Ascending aorta (tissue), 2 donors: Measurements from ENCODE around the gene IAH1. TPM values are rescaled to one million over a fixed set of nuclear protein-coding genes. Genes with fewer than 3 reads are reported as not detected.

Experiments used
- DNase-seq, 2 donors: peaks; one replicate each; pipeline ENCODE4 v3.0.0-alpha.2; 2019; ENCODE audit warnings: low spot score in 2 of 2
- H3K27ac ChIP-seq, 2 donors: fragments of 200-600 bp; sonication (generic); one replicate each; pipeline ENCODE4 v1.5.1; 2016 to 2017; ENCODE audit warnings: mild to moderate bottlenecking in 1 of 2
- H3K27me3 ChIP-seq: fragments of 200-600 bp; sonication (generic); one replicate; pipeline ENCODE4 v1.5.1; 2017
- H3K36me3 ChIP-seq, 2 donors: fragments of 200-600 bp; sonication (generic); one replicate each; pipeline ENCODE4 v1.5.1; 2016
- H3K4me1 ChIP-seq, 2 donors: fragments of 200-600 bp; sonication (generic); one replicate each; pipeline ENCODE4 v1.5.1; 2016 to 2017; ENCODE audit warnings: mild to moderate bottlenecking in 1 of 2
- H3K4me3 ChIP-seq, 2 donors: fragments of 200-600 bp; sonication (generic); one replicate each; pipeline ENCODE4 v1.5.1; 2016 to 2017; ENCODE audit warnings: mild to moderate bottlenecking in 1 of 2
- H3K9me3 ChIP-seq, 2 donors: fragments of 200-600 bp; sonication (generic); one replicate each; pipeline ENCODE4 v1.5.1; 2016
- intact Hi-C: fragments of 100-400 bp; cut with DNase I; formaldehyde crosslinking; loops from one replicate; pipeline ENCODE4 v1.15.1; 2023
- total RNA-seq: library from RNA; depleted of rRNA; stranded (reverse); fragments of >200 nt; gene quantifications from one replicate; pipeline ENCODE4 v1.1.0, GENCODE V29; 2016
- TF ChIP-seq, protein P1 (sequence below), 3 experiments: fragments of 200-600 bp in 2 of 3; fragments of 450-650 bp in 1 of 3; sonication (generic) in 2 of 3; IDR thresholded peaks; one replicate each; pipeline ENCODE4 v1.5.1; 2016 to 2019; ENCODE audit warnings: antibody characterized with exemption in 3 of 3, mild to moderate bottlenecking in 1 of 3, moderate library complexity in 1 of 3

Gene IAH1
- total RNA-seq, 1 donor from 2014 or later, result 86.0 TPM

DNA sequence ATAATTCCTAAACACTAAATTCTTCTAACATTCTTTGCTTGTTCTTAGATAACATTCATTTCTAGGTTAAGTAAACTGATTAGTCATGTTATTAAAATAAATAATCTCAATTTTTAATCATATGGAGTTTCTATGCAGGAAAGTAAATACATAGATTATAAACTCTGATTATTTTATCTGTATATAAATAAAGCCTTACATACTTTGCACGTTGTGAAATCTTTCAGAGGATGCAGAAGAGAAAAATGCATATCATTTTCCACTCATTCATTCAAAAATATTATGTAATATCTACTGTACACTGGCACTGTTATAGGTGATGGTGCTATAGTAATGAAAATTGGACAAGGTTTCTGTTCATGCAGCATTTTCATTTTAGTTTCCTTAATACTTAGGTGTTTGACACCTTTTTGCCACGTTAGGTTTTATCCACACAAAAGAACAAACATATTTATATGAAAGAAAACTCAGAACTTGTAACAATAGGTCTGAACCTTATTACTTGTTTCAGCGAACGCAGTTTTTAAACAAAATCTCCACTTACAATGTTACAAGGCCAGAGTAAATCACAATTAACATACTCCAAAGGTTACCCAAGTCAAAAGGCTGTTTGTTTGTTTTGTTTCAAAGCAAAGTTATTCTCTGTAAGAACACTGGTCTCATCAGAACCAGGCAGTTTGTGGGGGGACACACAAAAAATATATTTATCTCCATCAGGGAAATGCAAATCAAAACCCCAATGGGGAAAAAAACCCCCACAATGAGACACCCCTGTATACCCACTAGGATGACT, 53.8 kb downstream of the IAH1 start:
- Histone ChIP-seq H3K9me3 (no peaks in the 10 kb centered on the region), H3K36me3 (peaks cover 29 to 40% of the 10 kb centered on the region in 2 donors), H3K27me3 (no peaks in the 10 kb centered on the region), H3K4me3 (no peak overlapping the region), H3K4me1 (no peaks in the 10 kb centered on the region), H3K27ac (no peak overlapping the region)
- intact Hi-C loops, result no loop called here
- DNase-seq, result no peak
- TF ChIP-seq, protein P1, sequence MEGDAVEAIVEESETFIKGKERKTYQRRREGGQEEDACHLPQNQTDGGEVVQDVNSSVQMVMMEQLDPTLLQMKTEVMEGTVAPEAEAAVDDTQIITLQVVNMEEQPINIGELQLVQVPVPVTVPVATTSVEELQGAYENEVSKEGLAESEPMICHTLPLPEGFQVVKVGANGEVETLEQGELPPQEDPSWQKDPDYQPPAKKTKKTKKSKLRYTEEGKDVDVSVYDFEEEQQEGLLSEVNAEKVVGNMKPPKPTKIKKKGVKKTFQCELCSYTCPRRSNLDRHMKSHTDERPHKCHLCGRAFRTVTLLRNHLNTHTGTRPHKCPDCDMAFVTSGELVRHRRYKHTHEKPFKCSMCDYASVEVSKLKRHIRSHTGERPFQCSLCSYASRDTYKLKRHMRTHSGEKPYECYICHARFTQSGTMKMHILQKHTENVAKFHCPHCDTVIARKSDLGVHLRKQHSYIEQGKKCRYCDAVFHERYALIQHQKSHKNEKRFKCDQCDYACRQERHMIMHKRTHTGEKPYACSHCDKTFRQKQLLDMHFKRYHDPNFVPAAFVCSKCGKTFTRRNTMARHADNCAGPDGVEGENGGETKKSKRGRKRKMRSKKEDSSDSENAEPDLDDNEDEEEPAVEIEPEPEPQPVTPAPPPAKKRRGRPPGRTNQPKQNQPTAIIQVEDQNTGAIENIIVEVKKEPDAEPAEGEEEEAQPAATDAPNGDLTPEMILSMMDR (IDR thresholded peaks at IDR 0.05), result no peak

- intact Hi-C loops, result no loop called here
- DNase-seq, result no peak
- TF ChIP-seq, protein P1 (IDR thresholded peaks at IDR 0.05), result no peak
- Histone ChIP-seq H3K4me3 (no peak overlapping the region), H3K4me1 (peaks cover 0 to 3% of the 10 kb centered on the region in 2 donors), H3K27me3 (no peaks in the 10 kb centered on the region), H3K36me3 (peaks cover 5 to 30% of the 10 kb centered on the region in 2 donors), H3K9me3 (no peaks in the 10 kb centered on the region), H3K27ac (no peak overlapping the region)
Measured at GRCh38 chr2:9532421-9532820, 58.1 kb downstream of the IAH1 start.

DNA sequence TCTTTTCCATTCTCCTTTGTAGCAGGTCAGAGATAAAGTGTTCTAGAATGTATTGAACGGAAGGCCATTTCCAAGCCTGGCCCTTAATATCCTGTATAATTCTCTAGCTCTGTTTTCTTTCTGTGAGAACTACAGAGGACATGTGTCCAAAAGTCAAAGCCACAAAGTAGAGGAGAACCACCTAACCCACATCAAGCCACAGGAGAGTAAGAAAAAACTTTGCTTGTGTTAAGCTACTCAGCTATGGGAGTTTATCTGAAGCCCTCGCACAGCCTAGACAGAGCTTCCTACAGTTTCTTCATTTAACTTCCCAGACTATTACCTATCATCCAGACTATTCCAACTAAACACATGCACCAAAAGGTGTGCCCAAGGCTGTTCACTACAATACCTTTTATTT, 59.3 kb downstream of the IAH1 start:
- peaks cover 0 to 5% of the 10 kb centered on the region in 2 donors for H3K4me1 ChIP-seq
- H3K27ac ChIP-seq, result no peak overlapping the region
- H3K4me3 ChIP-seq, result no peak overlapping the region
- H3K27me3 ChIP-seq, result no peaks in the 10 kb centered on the region
- H3K36me3 ChIP-seq, result peaks cover 5 to 30% of the 10 kb centered on the region in 2 donors
- no peak for DNase-seq
- TF ChIP-seq, protein P1 (IDR thresholded peaks at IDR 0.05), result no peak
- intact Hi-C loops, result no loop called here
- H3K9me3 ChIP-seq, result no peaks in the 10 kb centered on the region

GRCh38 chr2:9535177-9535576, 60.8 kb downstream of the IAH1 start:
- Histone ChIP-seq H3K27ac (no peak overlapping the region), H3K4me3 (no peak overlapping the region), H3K27me3 (no peaks in the 10 kb centered on the region), H3K4me1 (peaks cover 0 to 8% of the 10 kb centered on the region in 2 donors), H3K36me3 (peaks cover 0 to 30% of the 10 kb centered on the region in 2 donors), H3K9me3 (no peaks in the 10 kb centered on the region)
- DNase-seq, result no peak
- TF ChIP-seq, protein P1 (IDR thresholded peaks at IDR 0.05), result no peak
- intact Hi-C loops, result loop anchor here (5.0 kb wide), 1 partner anchor 97 kb away; the partner anchor contains the start of gene YWHAQ

DNA sequence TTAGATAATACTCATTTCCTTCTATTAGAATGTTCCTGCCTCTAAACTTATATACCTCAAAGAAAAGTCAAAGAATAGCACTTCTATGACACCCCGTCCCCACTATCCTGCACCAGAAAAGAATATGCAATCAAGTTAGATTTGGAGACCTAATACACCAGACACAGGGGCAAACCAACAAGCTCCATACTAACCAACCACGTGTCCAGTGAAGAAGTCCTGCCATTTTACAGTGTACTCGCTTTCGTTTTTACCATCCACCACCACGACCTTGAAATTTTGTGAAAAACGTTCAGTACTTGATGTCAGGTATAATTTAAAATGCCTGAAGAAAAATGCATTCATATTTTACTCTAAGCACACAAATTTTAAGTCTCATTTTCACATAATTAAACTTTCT, 62.2 kb downstream of the IAH1 start:
- TF ChIP-seq, protein P1 (IDR thresholded peaks at IDR 0.05), result no peak
- Histone ChIP-seq H3K27ac (no peak overlapping the region), H3K36me3 (peaks cover 0 to 39% of the 10 kb centered on the region in 2 donors), H3K27me3 (no peaks in the 10 kb centered on the region), H3K4me3 (no peak overlapping the region), H3K9me3 (no peaks in the 10 kb centered on the region), H3K4me1 (peaks cover 0 to 9% of the 10 kb centered on the region in 2 donors)
- no peak for DNase-seq
- intact Hi-C loops, result loop anchor here (5.0 kb wide), 1 partner anchor 96 kb away; the partner anchor contains the start of gene YWHAQ
